ENCODE measurements around the gene NR0B2. TPM values are rescaled to one million over a fixed set of nuclear protein-coding genes. Genes with fewer than 3 reads are reported as not detected.

Gene NR0B2
- total and polyA plus RNA-seq, 2 of the 13 experiments (the other 11 are each of a cell fraction or from before 2014, with no cell fraction given) = 72.5 to 133 TPM

DNA sequence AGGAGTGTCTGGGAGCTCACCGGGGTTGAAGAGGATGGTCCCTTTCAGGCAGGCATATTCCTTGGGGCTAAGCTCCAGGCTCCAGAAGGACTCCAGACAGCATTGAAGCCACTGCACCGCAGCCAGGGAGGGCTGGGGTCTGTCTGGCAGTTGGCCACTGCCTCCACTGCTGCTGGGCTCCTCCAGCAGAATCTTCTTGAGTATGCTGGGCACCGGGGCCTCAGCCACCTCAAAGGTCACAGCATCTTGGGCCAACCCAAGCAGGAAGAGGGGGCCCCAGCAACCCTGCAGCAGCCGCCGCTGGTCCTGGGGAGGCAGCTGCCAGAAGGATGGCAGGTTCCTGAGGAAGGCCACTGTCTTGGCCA is 404 bp downstream of the NR0B2 start (continued):
- TF ChIP-seq DZIP1 (CRISPR knock-in tag; IDR thresholded peaks at IDR 0.05) (peak; percentile 17; the same call in 1 of the 2 replicates), TMF1 (CRISPR knock-in tag; IDR thresholded peaks at IDR 0.05; ENCODE audit: low read depth) (peak; percentile 24; the same call in 1 of the 2 replicates), ZNF790 (CRISPR knock-in tag; IDR thresholded peaks at IDR 0.05; ENCODE audit: borderline replicate concordance) (0 out of 2 replicates have a peak, but pooled peaks have one; percentile 17), ZNF501 (CRISPR knock-in tag; IDR thresholded peaks at IDR 0.05) (peak; percentile 14; the same call in 1 of the 2 replicates), MTA3 (CRISPR knock-in tag; IDR thresholded peaks at IDR 0.05) (0 out of 2 replicates have a peak, but pooled peaks have one; percentile 44), MED8 (CRISPR knock-in tag; IDR thresholded peaks at IDR 0.05; ENCODE audit: insufficient replicate concordance) (no peak), TERF1 (CRISPR knock-in tag; IDR thresholded peaks at IDR 0.05) (0 out of 2 replicates have a peak, but pooled peaks have one; percentile 17)

DNA sequence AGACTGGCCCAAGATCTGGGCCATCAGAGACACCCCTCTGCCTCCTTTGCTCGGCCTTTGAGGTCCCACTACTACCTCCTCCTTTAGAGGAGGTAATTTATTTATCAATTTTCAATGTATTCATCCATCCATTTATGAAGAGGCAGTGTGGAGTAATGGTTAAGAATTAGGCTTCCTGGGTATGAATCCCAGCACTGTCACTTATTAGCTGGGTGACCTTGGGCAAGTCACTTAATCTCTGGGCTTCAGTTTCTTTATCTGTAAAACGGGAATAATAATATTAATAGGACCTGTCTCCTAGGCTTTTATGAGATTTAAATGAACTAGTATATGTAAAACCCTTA is 1.7 kb downstream of the NR0B2 start:
- Histone ChIP-seq H3K36me3 (replicated peaks in 1 of 2; ENCODE audit: control insufficient read depth in 1 of 2, insufficient read depth in 2 of 2, low read length in 2 of 2) (peaks cover 3 to 8% of the 10 kb centered on the region in 2 experiments; a peak in 3 of 5 replicates), H4K20me1 (ENCODE audit: insufficient read depth, low read length) (peaks cover 16% of the 10 kb centered on the region; the same call in 1 of the 2 replicates), H3K27me3 (ENCODE audit: control insufficient read depth in 1 of 2, insufficient read depth in 2 of 2, low read length in 2 of 2) (no peaks in the 10 kb centered on the region; a peak in 1 of 5 replicates), H3K4me2 (ENCODE audit: low read depth, low read length) (peak overlapping the region; percentile 93), H3K27ac (ENCODE audit: extremely low read length, insufficient read depth, low read length) (peak overlapping the region; percentile 96), H2AFZ (ENCODE audit: low read length) (no peak overlapping the region), H3K4me1 (ENCODE audit: insufficient read depth, low read length) (peaks cover 69% of the 10 kb centered on the region), H3K9me3 (ENCODE audit: low read length) (no peaks in the 10 kb centered on the region), H3K9ac (ENCODE audit: insufficient read depth, low read depth, low read length) (peak overlapping the region; percentile 98), H3K4me3 (replicated peaks in 1 of 3; ENCODE audit: insufficient read depth in 1 of 3, low read depth in 2 of 3, low read length in 3 of 3) (peak overlapping the region; percentile 75 to 97 (median 92)), H3K79me2 (ENCODE audit: insufficient read depth, low read length) (peaks cover 30% of the 10 kb centered on the region)
- no peak for DNase-seq (ENCODE audit: low spot score)
- intact Hi-C loops (cut with micrococcal nuclease; ENCODE audit: unreplicated experiment) (loop anchor here (1.0 kb wide), 1 partner anchor 33 kb away; no protein-coding TSS in a partner anchor), in situ Hi-C loops (cut with HindIII; ENCODE audit: extremely low pct_ligation_motif_present, low pct_unique_long_range_greater_than_20kb) (loop anchor here (5.0 kb wide), 1 partner anchor 80 kb away; the partner anchor contains the start of gene TRNP1)
- CTCF ChIA-PET (ENCODE audit: low intra/inter-chr PET ratio, low total read pairs) = no interaction called here
- 39% methylated on average over 2 of the region's 2 CpGs for WGBS (ENCODE audit: low lambda C conversion rate)
- POLR2A ChIA-PET = interaction anchor here (0.9 to 11.5 kb wide), 11 partner anchors 8 to 84 kb away, joined by 6 to 371 read pairs (median 60); partner anchors contain the start of genes GPATCH3, GPN2, KDF1 and NUDC
- BruUV-seq (replicated peaks) = no TSS peak
- no peak for FAIRE-seq
- no peak for ATAC-seq
- TF ChIP-seq ZNF687 (CRISPR knock-in tag; IDR thresholded peaks at IDR 0.05) (0 out of 2 replicates have a peak, but pooled peaks have one; percentile 29), ZNF607 (CRISPR knock-in tag; IDR thresholded peaks at IDR 0.05; ENCODE audit: borderline replicate concordance) (0 out of 2 replicates have a peak, but pooled peaks have one; percentile 5), RBFOX2 (IDR thresholded peaks at IDR 0.05; ENCODE audit: low read depth, low read length) (peak; percentile 73), HDAC2 (CRISPR knock-in tag; IDR thresholded peaks at IDR 0.05) (no peak)
- TF ChIP-seq, protein P1, sequence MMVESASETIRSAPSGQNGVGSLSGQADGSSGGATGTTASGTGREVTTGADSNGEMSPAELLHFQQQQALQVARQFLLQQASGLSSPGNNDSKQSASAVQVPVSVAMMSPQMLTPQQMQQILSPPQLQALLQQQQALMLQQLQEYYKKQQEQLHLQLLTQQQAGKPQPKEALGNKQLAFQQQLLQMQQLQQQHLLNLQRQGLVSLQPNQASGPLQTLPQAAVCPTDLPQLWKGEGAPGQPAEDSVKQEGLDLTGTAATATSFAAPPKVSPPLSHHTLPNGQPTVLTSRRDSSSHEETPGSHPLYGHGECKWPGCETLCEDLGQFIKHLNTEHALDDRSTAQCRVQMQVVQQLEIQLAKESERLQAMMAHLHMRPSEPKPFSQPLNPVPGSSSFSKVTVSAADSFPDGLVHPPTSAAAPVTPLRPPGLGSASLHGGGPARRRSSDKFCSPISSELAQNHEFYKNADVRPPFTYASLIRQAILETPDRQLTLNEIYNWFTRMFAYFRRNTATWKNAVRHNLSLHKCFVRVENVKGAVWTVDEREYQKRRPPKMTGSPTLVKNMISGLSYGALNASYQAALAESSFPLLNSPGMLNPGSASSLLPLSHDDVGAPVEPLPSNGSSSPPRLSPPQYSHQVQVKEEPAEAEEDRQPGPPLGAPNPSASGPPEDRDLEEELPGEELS (CRISPR knock-in tag; IDR thresholded peaks at IDR 0.05) = no peak

All from HepG2 (cell line).